Daoy (cell line): ENCODE data around the gene PRODH. TPM values are rescaled to one million over a fixed set of nuclear protein-coding genes. Genes with fewer than 3 reads are reported as not detected.
"Not testable (repeated sequence)": the region's sequence is repeated elsewhere in the genome, so short reads cannot be mapped to it uniquely, and the experiment has no call there.

Experiments
- DNase-seq: peaks from one replicate; pipeline ENCODE4 v3.0.0-alpha.2; 2015; ENCODE audit warnings: low read depth
- total RNA-seq: library from RNA; depleted of rRNA; stranded (reverse); fragments of >200 nt; shearing (Covaris generic); gene quantifications from 2 replicates; pipeline ENCODE4 v1.2.3, GENCODE V29; 2014; rRNA removed

PRODH gene
- total RNA-seq, 1 experiment from 2014 or later: 0.11 TPM

DNA sequence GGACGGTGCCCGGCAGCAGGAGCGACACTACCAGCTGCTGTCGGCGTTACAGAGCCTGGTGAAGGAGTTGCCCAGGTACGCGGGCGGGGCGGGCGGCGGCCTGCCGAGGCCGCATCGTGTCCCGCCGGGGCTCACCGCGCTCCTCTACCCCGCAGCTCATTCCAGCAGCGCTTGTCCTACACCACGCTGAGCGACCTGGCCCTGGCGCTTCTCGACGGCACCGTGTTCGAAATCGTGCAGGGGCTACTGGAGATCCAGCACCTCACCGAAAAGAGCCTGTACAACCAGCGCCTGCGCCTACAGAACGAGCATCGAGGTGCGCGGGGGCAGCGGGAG is 29.7 kb downstream of the PRODH start:
- not testable (repeated sequence) for DNase-seq

DNA sequence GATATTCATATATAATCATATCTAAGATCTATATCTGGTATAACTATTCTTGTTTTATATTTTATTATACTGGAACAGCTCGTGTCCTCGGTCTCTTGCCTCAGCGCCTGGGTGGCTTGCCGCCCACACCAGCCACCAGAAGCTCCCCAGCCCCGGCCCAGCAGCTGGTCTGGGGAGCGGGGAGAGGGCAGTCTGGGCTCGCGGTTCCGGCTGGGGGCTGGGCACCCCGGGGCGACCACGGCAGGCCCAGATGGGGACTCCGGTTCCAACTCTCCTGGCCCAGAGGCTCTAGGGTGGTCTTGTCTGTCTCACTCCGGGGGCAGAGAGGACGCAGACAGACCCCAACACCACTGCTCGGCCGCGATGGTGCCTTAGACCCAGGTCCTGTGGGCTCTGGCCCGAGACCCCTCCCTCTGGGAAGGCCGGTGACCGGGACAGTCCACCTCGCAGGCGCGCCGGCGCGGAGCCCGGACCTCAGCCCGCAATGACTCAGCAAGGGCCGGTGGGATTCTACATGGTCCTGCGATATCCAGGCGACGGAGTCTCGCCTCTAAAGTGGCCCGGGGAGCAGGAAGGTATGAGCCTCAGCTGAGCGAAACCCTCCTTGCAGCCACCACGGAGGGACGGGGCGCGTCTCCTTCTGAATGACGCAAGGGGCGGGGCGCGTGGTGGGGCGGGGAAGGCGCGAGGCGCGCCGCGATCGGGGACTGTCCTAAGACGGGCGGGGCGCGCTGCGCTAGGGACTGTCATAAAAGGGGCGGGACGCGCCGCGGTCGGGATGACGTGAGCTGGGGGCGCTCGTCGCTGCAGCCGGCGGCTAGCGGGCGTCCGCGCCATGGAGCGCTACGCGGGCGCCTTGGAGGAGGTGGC is 30.3 kb downstream of the PRODH start, which contains the start of gene DGCR6:
Gene DGCR6 (plus strand): TSS at position 781 of the 870 bp plus-strand sequence. CDS start 55 bp downstream, at position 836.
- DNase-seq: no peak

DNA sequence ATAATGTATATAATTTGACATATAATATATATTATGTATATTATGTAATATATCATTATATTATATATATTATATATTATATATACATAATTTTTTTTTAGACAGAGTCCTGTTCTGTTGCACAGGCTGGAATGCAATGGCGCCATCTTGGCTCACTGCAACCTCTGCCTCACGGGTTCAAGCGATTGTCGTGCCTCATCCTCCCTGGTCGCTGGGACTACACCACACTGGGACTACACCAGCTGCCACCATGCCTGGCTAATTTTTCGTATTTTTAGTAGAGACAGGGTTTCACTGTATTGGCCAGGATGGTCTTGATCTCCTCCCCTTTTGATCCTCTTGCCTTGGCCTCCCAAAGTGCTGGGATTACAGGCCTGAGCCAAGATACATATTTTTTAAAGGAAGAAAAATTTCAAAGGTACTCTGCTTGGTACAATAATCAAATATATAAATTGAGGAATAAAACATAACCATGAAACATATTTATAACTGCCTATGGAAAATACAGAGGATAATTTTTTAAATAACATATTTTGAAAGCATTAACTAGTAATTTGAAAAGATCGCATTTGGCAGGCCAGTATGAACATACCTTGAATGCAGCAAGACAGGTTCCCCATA is 39.9 kb downstream of the PRODH start:
- DNase-seq: not testable (repeated sequence)

DNA sequence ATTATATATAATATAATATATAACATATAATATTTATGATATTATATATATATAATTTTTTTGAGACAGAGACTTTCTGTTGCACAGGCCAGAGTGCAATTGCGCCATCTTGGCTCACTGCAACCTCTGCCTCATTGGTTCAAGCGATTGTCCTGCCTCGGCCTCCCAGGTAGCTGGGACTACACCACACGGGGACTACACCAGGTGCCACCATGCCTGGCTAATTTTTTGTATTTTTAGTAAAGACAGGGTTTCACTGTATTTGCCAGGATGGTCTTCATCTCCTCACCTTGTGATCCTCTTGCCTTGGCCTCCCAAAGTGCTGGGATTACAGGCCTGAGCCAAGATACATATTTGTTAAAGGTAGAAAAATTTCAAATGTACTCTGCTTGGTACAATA is 42.3 kb downstream of the PRODH start:
- DNase-seq: not testable (repeated sequence)

DNA sequence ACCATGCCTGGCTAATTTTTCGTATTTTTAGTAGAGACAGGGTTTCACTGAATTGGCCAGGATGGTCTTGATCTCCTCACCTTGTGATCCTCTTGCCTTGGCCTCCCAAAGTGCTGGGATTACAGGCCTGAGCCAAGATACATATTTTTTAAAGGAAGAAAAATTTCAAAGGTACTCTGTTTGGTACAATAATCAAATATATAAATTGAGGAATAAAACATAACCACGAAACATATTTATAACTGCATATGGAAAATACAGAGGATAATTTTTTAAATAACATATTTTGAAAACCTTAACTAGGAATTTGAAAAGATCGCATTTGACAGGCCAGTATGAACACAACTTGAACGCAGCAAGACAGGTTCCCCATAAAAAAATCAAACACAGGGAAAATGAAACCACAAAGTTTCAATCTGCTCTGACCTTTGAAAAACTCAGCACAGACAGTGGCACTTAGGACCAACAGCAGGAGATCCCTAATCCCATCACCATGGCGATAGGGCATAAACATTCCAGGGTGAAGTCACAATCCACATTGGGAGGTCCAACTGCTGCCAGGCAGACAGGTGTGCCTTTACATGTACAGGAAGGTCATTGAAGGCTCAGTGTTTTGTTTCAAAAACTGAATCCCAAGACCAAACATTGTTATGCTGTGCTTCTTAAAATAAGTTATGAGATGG is 45.4 kb downstream of the PRODH start:
- DNase-seq: not testable (repeated sequence)

DNA sequence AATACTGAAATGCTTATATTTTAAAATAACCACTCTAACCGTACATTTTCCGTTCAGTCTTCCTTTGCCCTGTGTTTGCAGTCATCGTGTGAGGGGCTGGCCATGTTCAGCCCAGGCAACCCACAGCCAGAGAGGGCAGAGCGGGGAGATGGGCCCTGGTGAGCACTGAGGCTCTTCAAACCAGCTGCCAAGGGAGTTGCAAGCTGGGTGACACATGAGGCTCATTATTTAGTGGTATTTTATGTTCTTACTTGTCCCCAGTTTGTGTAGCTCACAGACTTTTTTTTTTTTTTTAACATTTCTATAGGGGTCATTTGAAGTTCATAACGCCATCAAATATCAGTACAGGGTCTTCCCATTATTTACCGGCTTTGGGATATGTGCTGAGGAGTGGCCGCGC is 48.0 kb downstream of the PRODH start:
- DNase-seq: no peak

DNA sequence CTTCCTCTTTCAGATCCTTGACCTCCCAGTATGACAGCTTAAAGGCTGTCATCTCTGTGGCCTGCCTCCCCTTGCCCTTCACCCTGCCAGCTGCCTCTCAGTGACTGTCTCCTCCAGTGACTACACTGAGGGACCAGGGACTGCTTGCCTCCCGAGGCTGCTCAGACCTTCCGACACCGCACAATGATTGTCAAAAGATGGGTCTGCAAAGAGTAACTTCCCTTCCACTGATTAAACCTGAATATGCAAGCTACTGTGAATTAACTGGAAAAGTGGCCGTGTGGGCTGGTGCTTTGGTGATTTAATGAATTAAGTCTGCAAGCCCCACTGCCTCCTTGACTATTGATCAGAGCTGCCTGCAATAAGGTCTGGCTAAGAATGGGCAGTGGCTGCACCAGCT is 51.6 kb downstream of the PRODH start:
- DNase-seq: not testable (repeated sequence)

DNA sequence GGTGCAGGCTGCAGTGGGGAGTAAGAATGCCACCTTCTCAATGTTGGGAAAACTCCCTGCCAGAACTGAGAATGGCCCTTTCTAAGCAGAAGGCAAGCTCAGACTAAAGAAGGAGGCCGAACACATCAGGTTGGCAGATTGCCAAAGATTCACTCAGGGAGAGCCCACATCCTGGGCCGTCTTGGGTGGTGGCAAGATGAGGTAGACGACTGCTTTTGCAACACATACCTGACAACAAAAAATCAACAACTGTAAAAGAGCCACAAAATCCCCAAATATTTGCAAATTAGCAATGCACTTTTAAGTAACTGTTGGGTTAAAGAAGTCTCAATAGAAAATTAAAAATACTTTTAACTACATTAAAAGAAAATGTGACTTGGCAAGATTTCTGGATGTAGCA is 54.8 kb downstream of the PRODH start:
- DNase-seq: peak; percentile 8

Other genes starting within 250 kb of the PRODH start
- gene DGCR6, start 30.0 kb downstream of the PRODH start, total RNA-seq: 0.80 TPM in 1 of 2 replicates, not detected in the other
- 24.4 and 24.5 TPM in 2 replicates for gene DGCR2, start 186.1 kb upstream of the PRODH start, total RNA-seq
- not detected in 2 replicates for gene TSSK2, start 195.0 kb upstream of the PRODH start, total RNA-seq
- 18.1 and 24.8 TPM in 2 replicates for gene ESS2, start 208.4 kb upstream of the PRODH start, total RNA-seq
- gene GSC2, start 214.0 kb upstream of the PRODH start, total RNA-seq: not detected in 2 replicates
- 53.4 and 57.9 TPM in 2 replicates for gene SLC25A1, start 242.4 kb upstream of the PRODH start, total RNA-seq